ENCODE results near the gene NREP. TPM values are rescaled to one million over a fixed set of nuclear protein-coding genes. Genes with fewer than 3 reads are reported as not detected.

The NREP gene
- total and polyA plus RNA-seq, 2 experiments from 2014 or later = 177 to 263 TPM

DNA sequence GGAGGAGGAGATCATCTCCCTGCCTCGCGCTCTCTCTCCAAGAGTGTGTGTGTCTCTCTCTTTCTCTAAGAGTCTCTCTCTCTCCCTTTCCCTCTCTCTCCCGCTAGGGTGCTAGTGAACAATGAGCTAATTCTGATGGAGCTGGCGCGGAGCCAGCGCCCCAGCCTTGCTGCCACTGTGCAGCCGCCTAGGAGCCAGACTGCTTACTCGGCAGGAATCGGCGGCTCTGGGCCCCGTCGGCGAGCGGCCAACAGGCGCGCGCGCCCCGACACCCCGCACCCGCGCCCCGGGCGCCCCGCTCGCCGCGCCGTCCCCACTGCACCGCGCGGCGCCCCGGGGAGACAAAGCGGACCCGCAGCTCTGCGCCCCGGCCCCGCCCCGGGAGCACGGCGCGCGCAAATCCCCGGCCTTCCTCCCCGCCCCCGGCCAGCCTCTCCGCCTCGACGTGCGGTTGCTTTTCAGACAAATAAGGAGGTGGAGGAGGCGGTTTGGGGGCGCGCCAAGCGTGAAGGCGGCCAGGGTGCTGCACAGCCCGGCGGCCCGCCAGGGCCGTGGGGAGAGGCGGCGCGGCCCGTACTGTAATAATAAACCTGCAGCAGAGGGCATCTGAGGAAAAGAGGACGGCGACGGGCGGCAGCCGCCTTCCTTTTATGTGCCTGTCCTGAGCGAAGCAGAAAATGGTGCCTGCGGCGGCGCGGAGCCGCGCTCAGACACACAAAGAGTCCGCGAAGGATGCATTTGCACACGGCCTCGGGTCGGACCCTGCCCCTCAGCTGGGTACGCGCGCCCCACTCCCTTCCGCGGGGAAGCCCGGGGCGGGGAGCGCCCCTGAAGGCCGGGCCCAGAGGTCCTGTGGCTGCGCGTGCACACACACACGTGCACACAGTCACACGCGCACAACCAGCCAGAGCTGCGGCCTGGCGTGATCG lies 625 bp upstream of the NREP start:
- H2AFZ ChIP-seq = peak overlapping the region; percentile 66
- TF ChIP-seq, protein P1, sequence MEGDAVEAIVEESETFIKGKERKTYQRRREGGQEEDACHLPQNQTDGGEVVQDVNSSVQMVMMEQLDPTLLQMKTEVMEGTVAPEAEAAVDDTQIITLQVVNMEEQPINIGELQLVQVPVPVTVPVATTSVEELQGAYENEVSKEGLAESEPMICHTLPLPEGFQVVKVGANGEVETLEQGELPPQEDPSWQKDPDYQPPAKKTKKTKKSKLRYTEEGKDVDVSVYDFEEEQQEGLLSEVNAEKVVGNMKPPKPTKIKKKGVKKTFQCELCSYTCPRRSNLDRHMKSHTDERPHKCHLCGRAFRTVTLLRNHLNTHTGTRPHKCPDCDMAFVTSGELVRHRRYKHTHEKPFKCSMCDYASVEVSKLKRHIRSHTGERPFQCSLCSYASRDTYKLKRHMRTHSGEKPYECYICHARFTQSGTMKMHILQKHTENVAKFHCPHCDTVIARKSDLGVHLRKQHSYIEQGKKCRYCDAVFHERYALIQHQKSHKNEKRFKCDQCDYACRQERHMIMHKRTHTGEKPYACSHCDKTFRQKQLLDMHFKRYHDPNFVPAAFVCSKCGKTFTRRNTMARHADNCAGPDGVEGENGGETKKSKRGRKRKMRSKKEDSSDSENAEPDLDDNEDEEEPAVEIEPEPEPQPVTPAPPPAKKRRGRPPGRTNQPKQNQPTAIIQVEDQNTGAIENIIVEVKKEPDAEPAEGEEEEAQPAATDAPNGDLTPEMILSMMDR (IDR thresholded peaks at IDR 0.05; ENCODE audit: poor library complexity) = peak; percentile 47
- no peak for TF ChIP-seq EZH2 (IDR thresholded peaks at IDR 0.05; ENCODE audit: borderline replicate concordance)

DNA sequence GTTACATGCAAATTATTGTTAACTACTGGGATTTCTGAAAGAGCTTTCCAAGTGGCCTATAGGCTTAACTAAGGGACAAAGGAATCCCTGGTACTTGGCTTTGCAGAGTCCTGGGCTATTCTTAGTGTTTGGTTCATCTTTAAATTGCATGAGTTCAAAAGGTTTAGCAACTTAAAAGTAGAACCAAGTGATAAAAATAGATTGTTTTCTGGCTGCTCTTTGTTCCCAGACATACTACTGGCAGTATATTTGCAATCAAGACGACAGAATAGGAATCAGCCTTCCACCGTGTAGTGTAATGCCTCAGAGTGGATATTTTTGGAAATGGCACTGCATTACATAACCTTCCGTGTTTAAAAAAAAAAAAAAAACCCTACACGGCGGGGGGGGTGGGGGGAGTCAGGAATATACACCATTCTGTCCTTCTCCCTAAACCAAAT lies 1.0 kb downstream of the NREP start:
- peaks cover 14% of the 10 kb centered on the region for H3K4me1 ChIP-seq (ENCODE audit: insufficient read depth)
- H3K9me2 ChIP-seq (replicated peaks; ENCODE audit: insufficient read depth) = no peaks in the 10 kb centered on the region
- peak overlapping the region; percentile 76 for H3K4me2 ChIP-seq
- no peaks in the 10 kb centered on the region for H4K20me1 ChIP-seq (ENCODE audit: insufficient read depth, poor library complexity, severe bottlenecking)
- peak overlapping the region; percentile 93 for H3K4me3 ChIP-seq
- no peaks in the 10 kb centered on the region for H3K9me3 ChIP-seq (ENCODE audit: low read depth)
- H2AFZ ChIP-seq = peak overlapping the region; percentile 46
- peaks cover 56% of the 10 kb centered on the region for H3K79me2 ChIP-seq
- peak overlapping the region; percentile 97 for H3K27ac ChIP-seq
- no peak for DNase-seq (ENCODE audit: low spot score)
- WGBS (ENCODE audit: low lambda C conversion rate, missing lambda C conversion rate) = 0% methylated on average over 5 of the region's 5 CpGs
- no peaks in the 10 kb centered on the region for H3K27me3 ChIP-seq
- TF ChIP-seq, protein P1 (IDR thresholded peaks at IDR 0.05; ENCODE audit: poor library complexity) = peak; percentile 12
- no peak for TF ChIP-seq EZH2phosphoT487 (IDR thresholded peaks at IDR 0.05; ENCODE audit: low read depth, severe bottlenecking, unreplicated experiment)
- H3K36me3 ChIP-seq (replicated peaks; ENCODE audit: insufficient read depth, low read depth) = no peaks in the 10 kb centered on the region

More for the DNA sequence above, 625 bp upstream of the NREP start:
- H3K4me2 ChIP-seq = peak overlapping the region; percentile 76
- no peaks in the 10 kb centered on the region for H4K20me1 ChIP-seq (ENCODE audit: insufficient read depth, poor library complexity, severe bottlenecking)
- peaks cover 14% of the 10 kb centered on the region for H3K4me1 ChIP-seq (ENCODE audit: insufficient read depth)
- WGBS (ENCODE audit: low lambda C conversion rate, missing lambda C conversion rate) = 2% methylated on average over 49 of the region's 98 CpGs
- H3K79me2 ChIP-seq = peaks cover 40% of the 10 kb centered on the region
- H3K27me3 ChIP-seq = no peaks in the 10 kb centered on the region
- H3K9me3 ChIP-seq (ENCODE audit: low read depth) = no peaks in the 10 kb centered on the region
- H3K27ac ChIP-seq = peak overlapping the region; percentile 97
- H3K36me3 ChIP-seq (replicated peaks; ENCODE audit: insufficient read depth, low read depth) = no peaks in the 10 kb centered on the region
- peak overlapping the region; percentile 28 for H3K4me3 ChIP-seq
- no peaks in the 10 kb centered on the region for H3K9me2 ChIP-seq (replicated peaks; ENCODE audit: insufficient read depth)
- peak; percentile 98 for DNase-seq (ENCODE audit: low spot score)

DNA sequence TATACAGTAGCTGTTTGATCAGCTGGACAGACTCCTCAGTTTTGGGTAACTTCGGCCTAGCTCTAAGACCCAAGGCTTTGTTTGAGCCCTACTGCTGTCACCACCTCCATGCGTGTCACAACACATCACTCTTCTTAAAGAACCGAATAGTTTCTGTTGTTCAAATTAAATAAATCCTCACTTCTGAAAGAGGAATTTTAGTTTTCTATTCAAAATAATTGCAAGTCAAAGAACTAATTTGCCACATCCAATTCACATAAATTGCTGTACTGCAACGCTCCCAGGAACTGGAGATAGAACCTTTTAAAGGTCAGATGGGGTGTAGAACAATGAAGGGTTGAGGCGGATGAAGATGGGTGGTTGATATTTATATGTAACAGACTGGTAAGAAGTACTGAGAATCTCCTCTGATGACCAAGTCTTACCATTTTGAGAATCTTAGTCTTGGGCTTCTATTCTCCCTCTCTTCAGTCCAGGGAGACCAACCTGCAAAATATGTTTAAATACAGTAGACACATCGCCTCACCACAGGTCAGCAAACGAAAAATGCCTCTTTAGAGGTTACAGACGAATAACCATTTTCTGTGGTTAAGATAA lies 1.6 kb downstream of the NREP start:
- WGBS (ENCODE audit: low lambda C conversion rate, missing lambda C conversion rate) = 31% methylated on average over 8 of the region's 8 CpGs
- H3K27ac ChIP-seq = peak overlapping the region; percentile 74
- no peak for DNase-seq (ENCODE audit: low spot score)
- H3K4me1 ChIP-seq (ENCODE audit: insufficient read depth) = peaks cover 14% of the 10 kb centered on the region
- peaks cover 62% of the 10 kb centered on the region for H3K79me2 ChIP-seq
- TF ChIP-seq EZH2phosphoT487 (IDR thresholded peaks at IDR 0.05; ENCODE audit: low read depth, severe bottlenecking, unreplicated experiment) (no peak), EZH2 (IDR thresholded peaks at IDR 0.05; ENCODE audit: borderline replicate concordance) (no peak)
- TF ChIP-seq, protein P1 (IDR thresholded peaks at IDR 0.05; ENCODE audit: poor library complexity) = no peak
- H3K9me2 ChIP-seq (replicated peaks; ENCODE audit: insufficient read depth) = no peaks in the 10 kb centered on the region
- no peaks in the 10 kb centered on the region for H3K36me3 ChIP-seq (replicated peaks; ENCODE audit: insufficient read depth, low read depth)
- no peaks in the 10 kb centered on the region for H3K27me3 ChIP-seq
- peak overlapping the region; percentile 76 for H3K4me2 ChIP-seq
- peak overlapping the region; percentile 93 for H3K4me3 ChIP-seq
- H2AFZ ChIP-seq = no peak overlapping the region
- H4K20me1 ChIP-seq (ENCODE audit: insufficient read depth, poor library complexity, severe bottlenecking) = no peaks in the 10 kb centered on the region
- H3K9me3 ChIP-seq (ENCODE audit: low read depth) = no peaks in the 10 kb centered on the region
